A673 (cell line): ENCODE data around the gene RC3H2.

ENCODE experiments used
- CTCF ChIP-seq: fragments of 300-800, 200-600 bp; sonication (generic); conservative IDR thresholded peaks from 2 replicates; pipeline ENCODE4 v1.5.1; 2017; ENCODE audit warnings: low read depth, mild to moderate bottlenecking, antibody characterized with exemption, low read length, moderate library complexity, mixed read lengths
- EZH2 ChIP-seq: fragments of 200-600 bp; sonication (generic); IDR thresholded peaks from 2 replicates; pipeline ENCODE4 v1.6.1; 2017; ENCODE audit warnings: borderline replicate concordance, low read depth, mild to moderate bottlenecking, mixed read lengths, antibody characterized with exemption, low read length; ENCODE audit not compliant: poor library complexity, severe bottlenecking

DNA sequence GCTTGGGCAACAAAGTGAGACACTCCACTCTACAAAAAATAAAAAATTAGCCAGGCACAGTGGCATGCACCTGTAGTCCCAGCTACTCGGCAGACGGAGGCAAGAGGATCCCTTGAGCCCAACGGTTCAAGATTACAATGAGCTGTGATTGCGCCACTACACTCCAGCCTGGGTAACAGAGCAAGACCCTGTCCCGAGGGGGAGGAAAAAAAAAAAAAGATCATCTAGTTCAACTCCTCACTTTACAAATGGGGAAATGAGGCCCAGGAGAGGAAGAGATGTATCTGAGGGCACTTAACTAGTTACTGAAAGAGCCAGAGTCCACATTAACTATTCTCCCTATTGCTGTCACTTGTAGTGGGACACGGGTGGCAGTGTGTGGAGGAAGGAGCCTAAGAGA lies 90.6 kb downstream of the RC3H2 start:
- no peak for TF ChIP-seq CTCF
- TF ChIP-seq EZH2: no peak
